Colonic mucosa (tissue), 4 donors: ENCODE data around the gene UNC5C. TPM values are rescaled to one million over a fixed set of nuclear protein-coding genes. Genes with fewer than 3 reads are reported as not detected.

Experiments
- DNase-seq: peaks from one replicate; pipeline ENCODE4 v3.0.0-alpha.2; 2020
- H3K27ac ChIP-seq: fragments of 200-600 bp; one replicate; pipeline ENCODE4 v1.8.0; 2021
- H3K27me3 ChIP-seq: fragments of 200-600 bp; one replicate; pipeline ENCODE4 v1.8.0; 2021
- H3K36me3 ChIP-seq: fragments of 200-600 bp; one replicate; pipeline ENCODE4 v1.8.0; 2021
- H3K4me1 ChIP-seq: fragments of 200-600 bp; one replicate; pipeline ENCODE4 v1.8.0; 2021; ENCODE audit warnings: mild to moderate bottlenecking
- H3K4me3 ChIP-seq: fragments of 200-600 bp; one replicate; pipeline ENCODE4 v1.8.0; 2021
- H3K9ac ChIP-seq, 2 donors: one replicate each; pipeline ENCODE4 v1.7.0; 2013; ENCODE audit warnings: control low read depth in 2 of 2, low read depth in 2 of 2, low read length in 2 of 2
- H3K9me3 ChIP-seq: fragments of 200-600 bp; one replicate; pipeline ENCODE4 v1.8.0; 2021
- intact Hi-C: fragments of 100-400 bp; cut with DNase I; formaldehyde crosslinking; loops from one replicate; pipeline ENCODE4 v1.14.1; 2022
- total RNA-seq, 2 donors: library from RNA; stranded (reverse); fragmentation: NEBNext Ultra II Directional in 1 of 2; extraction: Animal tissue kit (Norgen Biotek cat#: 25700) in 1 of 2; gene quantifications; one replicate each; pipeline ENCODE4 v1.2.1, GENCODE V29; 2021
- TF ChIP-seq, protein P1 (sequence below): fragments of 200-600 bp; IDR thresholded peaks from one replicate; pipeline ENCODE4 v1.8.0; 2022; ENCODE audit warnings: antibody characterized with exemption, mild to moderate bottlenecking
- donor health status: healthy.
- donor health status: DM: no; HTN: no; CAD: no.
- donor health status: DM: no; HTN: no; CAD: no.

The UNC5C gene
- total RNA-seq, 2 donors from 2014 or later, result 3.9 to 4.2 TPM

DNA sequence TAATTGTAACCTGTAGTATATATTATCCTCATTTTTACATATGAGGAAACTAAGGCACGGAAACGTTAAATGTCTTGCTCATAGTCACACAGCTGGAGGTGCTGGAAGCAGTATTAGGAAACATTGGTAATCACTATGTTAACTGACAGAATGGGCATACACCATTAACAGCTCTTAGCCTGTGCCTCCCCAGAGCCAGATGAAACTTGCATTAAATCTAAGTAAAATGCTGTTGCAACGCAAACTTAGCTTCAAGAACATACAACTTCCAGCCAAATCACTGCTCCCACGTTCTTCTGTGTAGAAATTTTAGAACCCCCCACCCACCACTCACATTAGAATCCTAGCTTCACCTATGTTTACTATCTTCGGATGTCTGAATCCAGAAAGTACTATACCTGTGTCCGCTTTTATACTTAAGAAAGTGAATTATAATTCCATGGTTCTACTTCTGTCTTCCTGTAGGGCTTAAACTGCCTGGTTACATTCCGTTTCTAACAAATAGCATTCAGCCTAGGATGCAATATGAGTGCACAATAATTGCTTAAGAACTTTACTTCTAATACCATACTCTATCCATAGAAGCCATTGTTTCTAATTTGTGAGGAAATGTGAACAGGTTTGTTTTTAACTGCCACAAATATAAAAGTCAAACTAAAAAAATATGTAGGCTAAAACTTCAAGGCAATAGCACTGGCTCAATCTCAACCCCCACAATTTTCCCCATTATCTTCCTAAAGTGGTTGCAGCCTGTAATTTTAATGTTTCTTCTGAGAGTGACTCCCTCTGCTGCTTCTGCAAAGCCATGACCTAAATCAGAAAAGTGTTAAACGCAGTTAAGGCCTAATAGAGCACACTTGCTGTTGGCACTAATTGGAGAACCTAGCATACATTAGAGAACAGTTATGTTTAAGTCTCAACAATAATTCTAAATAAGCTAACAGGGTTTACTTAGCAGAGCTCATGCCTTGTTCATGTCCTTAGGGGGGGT lies 4.4 kb downstream of the UNC5C start:
- intact Hi-C loops, result no loop called here
- Histone ChIP-seq H3K27me3 (peaks cover 24% of the 10 kb centered on the region), H3K9me3 (no peaks in the 10 kb centered on the region), H3K9ac (no peak overlapping the region), H3K4me1 (no peaks in the 10 kb centered on the region), H3K27ac (no peak overlapping the region), H3K4me3 (no peak overlapping the region), H3K36me3 (no peaks in the 10 kb centered on the region)
- no peak for DNase-seq
- TF ChIP-seq, protein P1, sequence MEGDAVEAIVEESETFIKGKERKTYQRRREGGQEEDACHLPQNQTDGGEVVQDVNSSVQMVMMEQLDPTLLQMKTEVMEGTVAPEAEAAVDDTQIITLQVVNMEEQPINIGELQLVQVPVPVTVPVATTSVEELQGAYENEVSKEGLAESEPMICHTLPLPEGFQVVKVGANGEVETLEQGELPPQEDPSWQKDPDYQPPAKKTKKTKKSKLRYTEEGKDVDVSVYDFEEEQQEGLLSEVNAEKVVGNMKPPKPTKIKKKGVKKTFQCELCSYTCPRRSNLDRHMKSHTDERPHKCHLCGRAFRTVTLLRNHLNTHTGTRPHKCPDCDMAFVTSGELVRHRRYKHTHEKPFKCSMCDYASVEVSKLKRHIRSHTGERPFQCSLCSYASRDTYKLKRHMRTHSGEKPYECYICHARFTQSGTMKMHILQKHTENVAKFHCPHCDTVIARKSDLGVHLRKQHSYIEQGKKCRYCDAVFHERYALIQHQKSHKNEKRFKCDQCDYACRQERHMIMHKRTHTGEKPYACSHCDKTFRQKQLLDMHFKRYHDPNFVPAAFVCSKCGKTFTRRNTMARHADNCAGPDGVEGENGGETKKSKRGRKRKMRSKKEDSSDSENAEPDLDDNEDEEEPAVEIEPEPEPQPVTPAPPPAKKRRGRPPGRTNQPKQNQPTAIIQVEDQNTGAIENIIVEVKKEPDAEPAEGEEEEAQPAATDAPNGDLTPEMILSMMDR, result no peak

DNA sequence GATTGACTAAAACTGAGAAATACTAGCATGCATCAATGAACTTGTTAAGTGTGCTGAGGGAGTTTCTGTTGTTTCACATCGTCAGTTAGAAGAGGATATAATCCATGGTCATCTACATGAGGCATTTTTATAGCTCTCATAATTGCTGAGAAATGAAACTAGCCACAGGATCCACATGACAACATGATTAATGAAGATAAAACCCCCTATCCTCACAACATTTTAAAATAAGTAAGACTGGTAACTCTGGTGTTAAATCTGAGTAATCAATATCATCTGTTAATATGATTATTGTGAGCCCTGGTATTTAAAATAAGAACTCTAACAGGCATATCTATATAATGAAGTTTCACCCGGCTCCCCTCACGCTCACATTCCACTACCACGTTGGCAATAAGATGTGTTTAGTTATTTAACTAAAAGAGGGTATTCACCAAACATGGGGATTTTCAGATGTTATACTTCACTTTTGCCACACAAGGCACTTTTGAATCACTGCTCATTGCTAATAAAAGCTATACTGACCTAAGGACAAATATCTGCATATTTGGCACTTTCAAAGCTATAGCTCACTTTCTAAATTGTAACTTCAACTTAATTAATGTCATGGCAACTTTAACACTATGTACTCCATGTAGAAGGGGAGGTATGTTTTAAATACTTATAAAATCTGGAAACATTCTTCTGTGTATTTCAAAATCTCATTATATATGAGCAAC lies 6.7 kb downstream of the UNC5C start:
- TF ChIP-seq, protein P1, result no peak
- Histone ChIP-seq H3K9me3 (no peaks in the 10 kb centered on the region), H3K27me3 (peaks cover 4% of the 10 kb centered on the region), H3K36me3 (no peaks in the 10 kb centered on the region), H3K27ac (no peak overlapping the region), H3K4me3 (no peak overlapping the region), H3K4me1 (no peaks in the 10 kb centered on the region), H3K9ac (no peak overlapping the region)
- no peak for DNase-seq
- intact Hi-C loops, result no loop called here

DNA sequence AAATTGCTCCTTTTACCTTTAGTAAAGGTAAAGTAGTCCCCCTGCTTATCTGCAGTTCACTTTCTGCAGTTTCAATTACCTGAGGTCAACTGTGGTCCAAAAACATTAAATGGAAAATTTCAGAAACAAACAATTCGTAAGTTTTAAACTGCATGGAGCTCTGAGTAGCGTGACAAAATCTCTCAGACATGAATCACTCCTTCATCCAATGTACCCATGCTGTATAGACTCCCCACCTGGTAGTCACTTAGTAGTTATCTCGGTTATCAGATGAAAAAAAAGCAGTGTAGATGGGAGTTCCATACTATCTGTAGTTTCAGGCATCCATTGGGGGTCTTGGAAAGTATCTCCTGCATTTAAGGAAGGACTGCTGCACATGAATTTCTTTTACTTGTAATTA lies 7.7 kb downstream of the UNC5C start:
- Histone ChIP-seq H3K4me3 (no peak overlapping the region), H3K27ac (no peak overlapping the region), H3K9me3 (no peaks in the 10 kb centered on the region), H3K9ac (no peak overlapping the region), H3K4me1 (no peaks in the 10 kb centered on the region), H3K27me3 (no peaks in the 10 kb centered on the region), H3K36me3 (no peaks in the 10 kb centered on the region)
- TF ChIP-seq, protein P1, result no peak
- no peak for DNase-seq
- intact Hi-C loops, result no loop called here

DNA sequence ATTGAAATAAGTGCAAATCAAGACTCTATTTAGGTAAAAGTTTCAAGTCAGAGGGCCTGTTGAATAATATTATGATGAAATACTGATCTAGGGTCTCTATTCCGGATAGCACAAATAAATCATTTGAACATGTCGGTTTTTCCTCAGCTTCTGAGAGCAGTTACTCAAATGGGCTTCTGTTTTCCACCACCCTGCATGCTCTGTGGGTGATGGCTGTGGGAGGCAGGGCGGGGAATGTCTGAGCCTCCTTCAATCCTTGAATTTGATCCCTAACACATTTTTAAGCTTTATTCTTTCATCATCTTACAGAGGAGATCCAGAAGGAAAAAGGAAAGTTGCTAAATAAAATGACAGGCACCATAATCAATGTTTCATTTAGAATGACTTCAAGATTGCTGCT lies 8.5 kb downstream of the UNC5C start:
- H3K27me3 ChIP-seq, result no peaks in the 10 kb centered on the region
- no peaks in the 10 kb centered on the region for H3K4me1 ChIP-seq
- no peak overlapping the region for H3K27ac ChIP-seq
- H3K9ac ChIP-seq, result no peak overlapping the region
- TF ChIP-seq, protein P1, result no peak
- DNase-seq, result no peak
- no peaks in the 10 kb centered on the region for H3K36me3 ChIP-seq
- H3K4me3 ChIP-seq, result no peak overlapping the region
- intact Hi-C loops, result no loop called here
- no peaks in the 10 kb centered on the region for H3K9me3 ChIP-seq

DNA sequence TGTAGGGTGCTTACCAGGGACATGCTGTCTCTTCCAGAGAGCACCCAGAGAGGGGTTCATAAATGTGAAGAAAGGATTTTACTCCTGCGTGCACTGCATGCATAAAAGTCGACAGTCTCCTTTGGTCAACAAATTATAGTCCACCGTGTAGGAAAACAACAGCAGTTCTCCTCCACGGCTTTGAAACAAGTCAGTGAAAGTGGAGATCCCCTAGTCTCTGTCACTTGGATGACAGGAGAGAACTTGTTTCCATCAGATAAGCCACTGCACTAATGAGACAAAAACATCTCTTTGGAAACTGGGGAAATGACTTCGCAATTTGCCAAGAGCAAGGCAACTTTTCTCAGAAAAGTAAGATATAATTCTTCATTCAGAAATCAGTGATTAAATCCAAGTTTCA lies 9.7 kb downstream of the UNC5C start:
- H3K36me3 ChIP-seq, result no peaks in the 10 kb centered on the region
- H3K9me3 ChIP-seq, result no peaks in the 10 kb centered on the region
- no peak overlapping the region for H3K9ac ChIP-seq
- no peaks in the 10 kb centered on the region for H3K27me3 ChIP-seq
- intact Hi-C loops, result no loop called here
- no peaks in the 10 kb centered on the region for H3K4me1 ChIP-seq
- no peak overlapping the region for H3K27ac ChIP-seq
- no peak overlapping the region for H3K4me3 ChIP-seq
- TF ChIP-seq, protein P1, result no peak
- no peak for DNase-seq
